GM12878 (cell line): ENCODE results near the gene VGLL4. TPM values are rescaled to one million over a fixed set of nuclear protein-coding genes. Genes with fewer than 3 reads are reported as not detected.

Experiments used
- BACH1 ChIP-seq: fragments of 450-650 bp; IDR thresholded peaks from 2 replicates; pipeline ENCODE4 v1.6.1; 2017; ENCODE audit warnings: mild to moderate bottlenecking, borderline replicate concordance
- CREB1 ChIP-seq: IDR thresholded peaks from 2 replicates; pipeline ENCODE4 v1.6.1; 2012; ENCODE audit warnings: low read depth, mild to moderate bottlenecking, inconsistent platforms
- EGR1 ChIP-seq, 2 experiments: IDR thresholded peaks; 1 replicate in 1 of 2; 2 replicates in 1 of 2; pipeline ENCODE4 v1.6.1; 2011 to 2012; ENCODE audit warnings: low read depth in 2 of 2, low read length in 2 of 2, borderline replicate concordance in 1 of 2, mild to moderate bottlenecking in 1 of 2, moderate library complexity in 1 of 2
- EP300 ChIP-seq, 2 experiments: fragments of 150-350 bp in 1 of 2; IDR thresholded peaks; 2 replicates each; pipeline ENCODE4 v1.6.1; 2011 to 2012; ENCODE audit warnings: low read depth in 2 of 2, low read length in 2 of 2, borderline replicate concordance in 1 of 2, improper control_type of control experiment in 1 of 2, inconsistent platforms in 1 of 2; ENCODE audit not compliant: control insufficient read depth in 1 of 2
- FOXM1 ChIP-seq: IDR thresholded peaks from 2 replicates; pipeline ENCODE4 v1.6.1; 2012; ENCODE audit warnings: low read depth, mild to moderate bottlenecking, inconsistent platforms, low read length, moderate library complexity
- HDAC6 ChIP-seq: fragments of 200-600 bp; sonication (generic); IDR thresholded peaks from one replicate; pipeline ENCODE4 v1.8.0; 2017; ENCODE audit warnings: antibody characterized with exemption; ENCODE audit not compliant: unreplicated experiment
- IRF4 ChIP-seq: IDR thresholded peaks from 2 replicates; pipeline ENCODE4 v1.6.1; 2011; ENCODE audit warnings: low read depth, low read length
- MEF2A ChIP-seq: IDR thresholded peaks from 2 replicates; pipeline ENCODE4 v1.6.1; 2011; ENCODE audit warnings: low read depth, mild to moderate bottlenecking, low read length, moderate library complexity; ENCODE audit not compliant: insufficient read depth
- NBN ChIP-seq: fragments of 450-650 bp; IDR thresholded peaks from 2 replicates; pipeline ENCODE4 v1.6.1; 2016
- NFYB ChIP-seq: IDR thresholded peaks from 2 replicates; pipeline ENCODE4 v1.6.1; 2011; ENCODE audit warnings: low read depth, mild to moderate bottlenecking, low read length, improper control_type of control experiment, moderate library complexity; ENCODE audit not compliant: insufficient read depth
- NR2C2 ChIP-seq: IDR thresholded peaks from 2 replicates; pipeline ENCODE4 v1.6.1; 2011; ENCODE audit warnings: borderline replicate concordance, low read depth; ENCODE audit not compliant: control insufficient read depth, insufficient read length
- NR2F1 ChIP-seq: fragments of 450-650 bp; conservative IDR thresholded peaks from 2 replicates; pipeline ENCODE4 v1.6.1; 2017; ENCODE audit warnings: mild to moderate bottlenecking
- PML ChIP-seq: IDR thresholded peaks from 2 replicates; pipeline ENCODE4 v1.6.1; 2012; ENCODE audit warnings: low read length, inconsistent platforms
- POLR2A ChIP-seq: IDR thresholded peaks from 2 replicates; pipeline ENCODE4 v1.6.1; 2011; ENCODE audit warnings: low read depth, mild to moderate bottlenecking, low read length
- SMAD1 ChIP-seq: fragments of 450-650 bp; IDR thresholded peaks from 2 replicates; pipeline ENCODE4 v1.6.1; 2018; ENCODE audit warnings: mild to moderate bottlenecking, low read depth; ENCODE audit not compliant: partially characterized antibody
- SMC3 ChIP-seq: IDR thresholded peaks from 2 replicates; pipeline ENCODE4 v1.6.1; 2011; ENCODE audit warnings: low read length, improper control_type of control experiment, borderline replicate concordance
- SREBF2 ChIP-seq: IDR thresholded peaks from 2 replicates; pipeline ENCODE4 v1.6.1; 2012; ENCODE audit warnings: mild to moderate bottlenecking, low read length
- ZSCAN29 ChIP-seq: fragments of 450-650 bp; IDR thresholded peaks from 2 replicates; pipeline ENCODE4 v1.6.1; 2017; ENCODE audit warnings: mild to moderate bottlenecking, moderate library complexity
- polyA plus RNA-seq, 11 experiments: library from polyadenylated mRNA; depleted of rRNA in 4 of 11; unstranded in 6 of 11; stranded (reverse) in 5 of 11; fragments of >200 nt; fragmentation: Nextera tagmentation in 4 of 11; fragmentation: Illumina TruSeq in 1 of 11; extraction: Ambion mirVana in 4 of 11; extraction: Trizol in 1 of 11; gene quantifications; 1 replicate in 1 of 11; 2 replicates in 10 of 11; pipeline versions ENCODE4 v1.2.1 to v1.2.3, GENCODE V29; 2011 to 2016; ENCODE audit warnings: inconsistent platforms in 2 of 11, missing spikeins in 2 of 11, low read depth in 1 of 11
- total RNA-seq, 4 experiments: library from RNA; depleted of rRNA in 3 of 4; stranded (reverse); fragments of >200 nt in 3 of 4; fragmentation: Illumina TruSeq in 1 of 4; extraction: Trizol in 1 of 4; gene quantifications; 2 replicates each; pipeline versions ENCODE4 v1.2.1 to v1.2.3, GENCODE V29; 2013 to 2021
- TF ChIP-seq, protein P1 (sequence below): IDR thresholded peaks from 2 replicates; pipeline ENCODE4 v1.6.1; 2012; ENCODE audit warnings: low read depth, low read length, improper control_type of control experiment
- TF ChIP-seq, protein P2 (sequence below): IDR thresholded peaks from 2 replicates; pipeline ENCODE4 v1.6.1; 2012; ENCODE audit warnings: low read length, inconsistent platforms

VGLL4 gene
- total and polyA plus RNA-seq, 10 of the 15 experiments (the other 5 are each of a cell fraction or from before 2014, with no cell fraction given): 0.44 to 38.1 (median 16.1) TPM

DNA sequence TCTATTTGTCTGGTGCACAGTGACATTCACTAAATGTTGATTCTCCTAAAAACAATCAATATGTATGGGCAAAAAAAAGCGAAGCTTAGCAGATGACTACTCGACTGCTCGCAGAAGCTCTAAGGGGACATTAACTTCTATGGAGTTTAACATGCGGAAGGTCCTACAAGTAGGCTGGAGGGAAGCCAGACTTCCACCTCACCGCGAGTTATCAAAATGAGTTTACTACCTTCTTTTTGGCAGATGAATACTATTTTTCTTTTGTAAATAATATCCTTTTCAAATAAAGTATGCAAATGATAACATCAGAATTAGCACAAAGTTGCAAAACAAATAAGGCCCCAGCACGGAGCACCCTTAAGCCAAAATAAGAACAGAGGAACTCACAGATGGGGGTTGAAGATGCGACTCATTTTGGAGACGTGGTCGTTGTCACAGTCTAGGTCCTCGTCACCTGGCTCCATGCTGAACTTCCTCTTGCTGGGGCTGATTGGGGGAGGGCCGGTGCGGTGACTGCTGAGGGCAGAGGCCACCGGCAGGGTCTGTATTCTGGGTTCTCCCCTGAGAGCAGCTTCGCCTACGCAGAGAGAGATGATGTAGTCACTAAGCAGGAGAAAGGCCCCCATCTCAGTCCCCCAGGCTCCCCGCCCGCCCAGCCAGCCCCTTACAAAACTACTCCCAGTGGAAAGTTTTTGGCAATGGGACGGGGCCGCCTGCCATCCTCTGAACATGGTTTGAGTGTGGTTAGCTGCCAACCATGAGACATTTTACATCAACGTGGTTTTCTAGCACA lies 42.1 kb downstream of the VGLL4 start (continued):
- TF ChIP-seq EP300 (IDR thresholded peaks at IDR 0.05; ENCODE audit: borderline replicate concordance in 1 of 2, control insufficient read depth in 1 of 2, low read depth in 2 of 2, low read length in 2 of 2) (peak; percentile 6 to 61; a peak in 2 of 4 replicates), NFYB (no peak), CREB1 (peak; percentile 88), FOXM1 (no peak), BACH1 (no peak), SREBF2 (no peak), IRF4 (no peak), POLR2A (peak; percentile 58), SMAD1 (no peak), ZSCAN29 (no peak), SMC3 (peak; percentile 11; the same call in 1 of the 2 replicates), NR2F1 (peak; percentile 98), EGR1 (IDR thresholded peaks at IDR 0.05; ENCODE audit: borderline replicate concordance in 1 of 2, low read depth in 2 of 2, low read length in 2 of 2) (peak in 1 of 2 experiments; percentile 78; a peak in 2 of 3 replicates), NR2C2 (no peak), MEF2A (0 out of 2 replicates have a peak, but pooled peaks have one; percentile 27), HDAC6 (no peak), NBN (0 out of 2 replicates have a peak, but pooled peaks have one; percentile 39), PML (0 out of 2 replicates have a peak, but pooled peaks have one; percentile 52)
- TF ChIP-seq, protein P1, sequence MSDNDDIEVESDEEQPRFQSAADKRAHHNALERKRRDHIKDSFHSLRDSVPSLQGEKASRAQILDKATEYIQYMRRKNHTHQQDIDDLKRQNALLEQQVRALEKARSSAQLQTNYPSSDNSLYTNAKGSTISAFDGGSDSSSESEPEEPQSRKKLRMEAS: no peak
- TF ChIP-seq, protein P2, sequence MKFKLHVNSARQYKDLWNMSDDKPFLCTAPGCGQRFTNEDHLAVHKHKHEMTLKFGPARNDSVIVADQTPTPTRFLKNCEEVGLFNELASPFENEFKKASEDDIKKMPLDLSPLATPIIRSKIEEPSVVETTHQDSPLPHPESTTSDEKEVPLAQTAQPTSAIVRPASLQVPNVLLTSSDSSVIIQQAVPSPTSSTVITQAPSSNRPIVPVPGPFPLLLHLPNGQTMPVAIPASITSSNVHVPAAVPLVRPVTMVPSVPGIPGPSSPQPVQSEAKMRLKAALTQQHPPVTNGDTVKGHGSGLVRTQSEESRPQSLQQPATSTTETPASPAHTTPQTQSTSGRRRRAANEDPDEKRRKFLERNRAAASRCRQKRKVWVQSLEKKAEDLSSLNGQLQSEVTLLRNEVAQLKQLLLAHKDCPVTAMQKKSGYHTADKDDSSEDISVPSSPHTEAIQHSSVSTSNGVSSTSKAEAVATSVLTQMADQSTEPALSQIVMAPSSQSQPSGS: peak; percentile 18; the same call in 1 of the 2 replicates
